ENCODE data around the gene VIPAS39.

Gene VIPAS39

GRCh38 chr14:77457522-77458248 is at the start of gene VIPAS39, which contains the start of gene AHSA1:
Gene VIPAS39 (minus strand): TSS chr14:77457601. CDS start chr14:77454102, 3,499 bp downstream.
Gene AHSA1 (plus strand): TSS chr14:77458093. CDS start chr14:77458190, 97 bp downstream.
- peak; percentile 83 for DNase-seq (ENCODE audit: low read depth, low spot score)

GRCh38 chr14:77505031-77505430 is 47.6 kb upstream of the VIPAS39 start:
- no peak for DNase-seq (ENCODE audit: low read depth, low spot score)

GRCh38 chr14:77503138-77503537 is 45.7 kb upstream of the VIPAS39 start:
- DNase-seq (ENCODE audit: low read depth, low spot score): no peak

GRCh38 chr14:77502109-77502782 is 44.8 kb upstream of the VIPAS39 start:
- no peak for DNase-seq (ENCODE audit: low read depth, low spot score)

- DNase-seq (ENCODE audit: low read depth, low spot score): no peak
Measured at GRCh38 chr14:77498984-77499527, 41.7 kb upstream of the VIPAS39 start.

GRCh38 chr14:77498120-77498979 is 40.9 kb upstream of the VIPAS39 start, which contains the start of gene ISM2:
Gene ISM2 (minus strand): TSS chr14:77498816. CDS start chr14:77498793, 23 bp downstream.
- DNase-seq (ENCODE audit: low read depth, low spot score): peak; percentile 19

- DNase-seq (ENCODE audit: low read depth, low spot score): no peak
Measured at GRCh38 chr14:77495334-77495733, 37.9 kb upstream of the VIPAS39 start.

GRCh38 chr14:77491056-77491455 is 33.7 kb upstream of the VIPAS39 start:
- DNase-seq (ENCODE audit: low read depth, low spot score): no peak

- DNase-seq (ENCODE audit: low read depth, low spot score): no peak
Measured at GRCh38 chr14:77490347-77490986, 33.1 kb upstream of the VIPAS39 start.

- DNase-seq (ENCODE audit: low read depth, low spot score): no peak
Measured at GRCh38 chr14:77489041-77489440, 31.6 kb upstream of the VIPAS39 start.

- no peak for DNase-seq (ENCODE audit: low read depth, low spot score)
Measured at GRCh38 chr14:77488558-77488957, 31.2 kb upstream of the VIPAS39 start.

GRCh38 chr14:77485901-77486678 is 28.7 kb upstream of the VIPAS39 start:
- DNase-seq (ENCODE audit: low read depth, low spot score): no peak

GRCh38 chr14:77485256-77485655 is 27.9 kb upstream of the VIPAS39 start:
- DNase-seq (ENCODE audit: low read depth, low spot score): no peak

- DNase-seq (ENCODE audit: low read depth, low spot score): no peak
Measured at GRCh38 chr14:77482422-77482821, 25.0 kb upstream of the VIPAS39 start.

- DNase-seq (ENCODE audit: low read depth, low spot score): no peak
Measured at GRCh38 chr14:77478796-77479195, 21.4 kb upstream of the VIPAS39 start.

- no peak for DNase-seq (ENCODE audit: low read depth, low spot score)
Measured at GRCh38 chr14:77478029-77478428, 20.6 kb upstream of the VIPAS39 start.

GRCh38 chr14:77475432-77476115 is 18.2 kb upstream of the VIPAS39 start:
- no peak for DNase-seq (ENCODE audit: low read depth, low spot score)

- no peak for DNase-seq (ENCODE audit: low read depth, low spot score)
Measured at GRCh38 chr14:77474479-77475177, 17.2 kb upstream of the VIPAS39 start.

- DNase-seq (ENCODE audit: low read depth, low spot score): no peak
Measured at GRCh38 chr14:77473921-77474320, 16.5 kb upstream of the VIPAS39 start.
